ENCODE measurements around the gene TSFM.

GRCh38 chr12:57765003-57765697 is 17.4 kb upstream of the TSFM start:
- no peak for TF ChIP-seq CTCF (IDR thresholded peaks at IDR 0.05; ENCODE audit: borderline replicate concordance, extremely low read depth, low read length, poor library complexity, severe bottlenecking)
- TF ChIP-seq EZH2 (IDR thresholded peaks at IDR 0.05; ENCODE audit: borderline replicate concordance, low read depth, low read length, severe bottlenecking), result no peak
